OCI-LY3 (cell line): ENCODE results near the gene SNCAIP.

Experiments used
- H2AFZ ChIP-seq: fragments of 200-600, 300-600 bp; shearing (Covaris generic); 2 replicates; pipeline ENCODE4 v1.6.0; 2014; ENCODE audit warnings: antibody characterized with exemption, low read depth, low read length
- H3K27ac ChIP-seq: fragments of 200-600, 300-600 bp; sonication (generic); 2 replicates; pipeline ENCODE4 v1.5.1; 2014; ENCODE audit warnings: mild to moderate bottlenecking, low read length, moderate library complexity, mixed read lengths
- H3K27me3 ChIP-seq: fragments of 200-600, 300-600 bp; sonication (generic); 2 replicates; pipeline ENCODE4 v1.6.1; 2014; ENCODE audit warnings: low read depth, low read length, mixed read lengths
- H3K36me3 ChIP-seq: fragments of 200-600, 300-600 bp; sonication (generic); replicated peaks from 2 replicates; pipeline ENCODE3; 2014; ENCODE audit warnings: low read depth, low read length, mixed read lengths
- H3K4me1 ChIP-seq: fragments of 300-600, 200-600 bp; sonication (generic); 2 replicates; pipeline ENCODE4 v1.6.1; 2014; ENCODE audit warnings: low read length, mixed read lengths
- H3K4me2 ChIP-seq: fragments of 200-600, 300-600 bp; sonication (generic); 2 replicates; pipeline ENCODE4 v1.6.1; 2014; ENCODE audit warnings: low read length, mixed read lengths
- H3K4me3 ChIP-seq: fragments of 300-600, 200-600 bp; sonication (generic); 2 replicates; pipeline ENCODE4 v1.5.1; 2014; ENCODE audit warnings: antibody characterized with exemption, mild to moderate bottlenecking, low read length, moderate library complexity
- H3K79me2 ChIP-seq: fragments of 300-600, 200-600 bp; shearing (Covaris generic); 2 replicates; pipeline ENCODE4 v1.6.1; 2014; ENCODE audit warnings: mild to moderate bottlenecking, low read length, mixed read lengths
- H3K9ac ChIP-seq: fragments of 300-600, 200-600 bp; shearing (Covaris generic); 2 replicates; pipeline ENCODE4 v1.6.0; 2014; ENCODE audit warnings: mild to moderate bottlenecking, low read length, moderate library complexity
- H3K9me3 ChIP-seq: fragments of 200-600, 300-600 bp; shearing (Covaris generic); 2 replicates; pipeline ENCODE4 v1.6.1; 2014; ENCODE audit warnings: low read length, mixed read lengths; ENCODE audit not compliant: insufficient read depth
- H4K20me1 ChIP-seq: fragments of 200-600, 300-600 bp; sonication (generic); 2 replicates; pipeline ENCODE4 v1.6.1; 2016; ENCODE audit warnings: low read length, mixed read lengths; ENCODE audit not compliant: insufficient read depth
- CTCF ChIP-seq: fragments of 200-600, 300-600 bp; sonication (generic); IDR thresholded peaks from 2 replicates; pipeline ENCODE4 v1.5.1; 2014; ENCODE audit warnings: antibody characterized with exemption, low read length, low read depth
- EZH2phosphoT487 ChIP-seq: fragments of 200-600 bp; shearing (Covaris generic); IDR thresholded peaks from 2 replicates; pipeline ENCODE4 v1.6.1; 2018; ENCODE audit warnings: antibody characterized with exemption, mixed run types, low read depth

The SNCAIP gene

DNA sequence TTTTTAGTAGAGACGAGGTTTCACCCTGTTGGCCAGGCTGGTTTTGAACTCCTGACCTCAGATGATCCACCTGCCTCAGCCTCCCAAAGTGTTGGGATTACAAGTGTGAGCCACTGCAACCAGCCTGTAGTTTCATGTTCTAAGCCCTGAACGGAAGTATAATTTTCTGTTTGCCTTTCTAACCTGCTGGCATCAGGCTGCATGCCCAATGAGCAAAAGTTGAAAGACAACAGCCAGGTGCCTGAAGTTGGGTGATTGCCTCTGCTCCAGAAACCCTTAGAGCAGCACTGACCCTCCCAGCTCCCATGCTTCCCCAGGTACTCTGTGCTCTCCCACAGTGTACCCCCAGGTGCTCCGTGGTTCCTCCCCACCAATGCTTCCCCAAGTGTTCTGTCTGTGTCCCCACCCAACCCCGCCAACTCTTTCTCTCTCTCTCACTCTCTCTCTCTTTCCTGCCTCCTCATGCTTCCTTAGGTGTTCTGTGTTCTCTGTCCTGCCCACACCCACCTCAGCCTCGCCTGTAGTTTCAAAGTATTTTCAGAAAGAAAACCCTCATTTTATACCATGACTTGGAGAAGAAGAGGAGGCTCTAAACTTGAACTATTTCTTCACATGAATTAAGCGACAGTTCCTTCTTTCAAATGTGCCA lies 145.3 kb downstream of the SNCAIP start:
- H3K36me3 ChIP-seq = no peaks in the 10 kb centered on the region

GRCh38 chr5:122458278-122458872 lies 146.3 kb downstream of the SNCAIP start:
- Histone ChIP-seq H2AFZ (no peak overlapping the region), H3K79me2 (no peaks in the 10 kb centered on the region), H3K4me3 (no peak overlapping the region), H4K20me1 (no peaks in the 10 kb centered on the region), H3K4me1 (peaks cover 4% of the 10 kb centered on the region; the same call in 1 of the 2 replicates), H3K36me3 (no peaks in the 10 kb centered on the region), H3K27ac (no peak overlapping the region), H3K9me3 (no peaks in the 10 kb centered on the region), H3K9ac (no peak overlapping the region), H3K4me2 (no peak overlapping the region), H3K27me3 (no peaks in the 10 kb centered on the region)
- TF ChIP-seq CTCF (peak; percentile 52), EZH2phosphoT487 (no peak)

More for the DNA sequence above, 145.3 kb downstream of the SNCAIP start:
- peaks cover 4% of the 10 kb centered on the region; the same call in 1 of the 2 replicates for H3K4me1 ChIP-seq
- no peaks in the 10 kb centered on the region for H3K9me3 ChIP-seq
- H3K27me3 ChIP-seq = no peaks in the 10 kb centered on the region
- no peaks in the 10 kb centered on the region for H3K79me2 ChIP-seq
- no peak overlapping the region for H3K4me3 ChIP-seq
- no peak overlapping the region for H3K4me2 ChIP-seq
- TF ChIP-seq EZH2phosphoT487 (no peak), CTCF (no peak)
- H4K20me1 ChIP-seq = no peaks in the 10 kb centered on the region
- H2AFZ ChIP-seq = no peak overlapping the region
- H3K9ac ChIP-seq = no peak overlapping the region
- no peak overlapping the region for H3K27ac ChIP-seq

GRCh38 chr5:122462486-122462885 lies 150.4 kb downstream of the SNCAIP start:
- Histone ChIP-seq H3K79me2 (no peaks in the 10 kb centered on the region), H3K4me1 (no peaks in the 10 kb centered on the region), H3K9ac (no peak overlapping the region), H3K4me2 (no peak overlapping the region), H3K27me3 (no peaks in the 10 kb centered on the region), H4K20me1 (no peaks in the 10 kb centered on the region), H3K4me3 (no peak overlapping the region), H3K36me3 (no peaks in the 10 kb centered on the region), H2AFZ (no peak overlapping the region), H3K9me3 (no peaks in the 10 kb centered on the region), H3K27ac (no peak overlapping the region)
- no peak for TF ChIP-seq EZH2phosphoT487
- TF ChIP-seq CTCF = no peak

- H3K4me2 ChIP-seq = no peak overlapping the region
- H3K4me3 ChIP-seq = no peak overlapping the region
- no peaks in the 10 kb centered on the region for H3K79me2 ChIP-seq
- H3K4me1 ChIP-seq = no peaks in the 10 kb centered on the region
- H2AFZ ChIP-seq = no peak overlapping the region
- H3K36me3 ChIP-seq = no peaks in the 10 kb centered on the region
- H3K9ac ChIP-seq = no peak overlapping the region
- no peaks in the 10 kb centered on the region for H3K27me3 ChIP-seq
- no peaks in the 10 kb centered on the region for H3K9me3 ChIP-seq
- H3K27ac ChIP-seq = no peak overlapping the region
- TF ChIP-seq CTCF (no peak), EZH2phosphoT487 (no peak)
- H4K20me1 ChIP-seq = no peaks in the 10 kb centered on the region
These were observed 151.2 kb downstream of the SNCAIP start for GRCh38 chr5:122463221-122463620.
